Measurements from ENCODE around the gene RERE.
"Not testable (repeated sequence)": the region's sequence is repeated elsewhere in the genome, so short reads cannot be mapped to it uniquely, and the experiment has no call there.

Gene RERE

DNA sequence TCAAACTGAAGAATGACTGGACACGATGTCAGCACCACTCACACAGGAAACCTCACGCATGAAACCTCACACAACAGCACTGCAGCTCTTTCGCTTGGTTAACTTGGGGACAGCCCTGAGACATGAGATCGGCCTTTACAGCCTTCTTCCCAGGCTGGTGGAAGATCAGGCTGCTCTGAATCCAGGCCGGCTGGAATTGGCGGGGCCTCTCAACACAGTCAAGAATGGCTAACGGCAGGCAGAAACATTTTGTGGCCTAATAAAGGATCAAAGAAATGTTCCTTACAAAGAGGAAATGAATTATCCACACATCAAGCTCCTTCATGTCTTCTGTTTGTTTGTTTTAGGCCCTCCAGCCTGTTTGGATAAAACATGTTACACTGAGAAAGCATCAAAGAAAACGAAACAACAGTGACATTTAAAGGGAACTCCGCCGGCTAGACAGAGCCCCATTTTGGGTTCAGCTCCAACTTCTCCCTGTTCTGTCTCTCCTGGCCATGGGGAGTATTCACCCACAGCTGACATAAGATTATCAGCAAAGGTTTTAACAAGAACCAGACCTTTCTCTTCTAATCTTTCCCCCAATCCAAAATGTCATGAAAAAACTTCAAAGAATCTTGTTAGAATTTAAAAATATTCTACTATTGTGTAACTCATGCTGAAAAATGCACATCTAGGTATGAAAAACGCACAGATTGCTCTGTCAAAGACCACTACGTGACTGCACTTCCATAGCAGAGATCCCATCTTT lies 368.4 kb downstream of the RERE start (continued):
- TF ChIP-seq, protein P1, sequence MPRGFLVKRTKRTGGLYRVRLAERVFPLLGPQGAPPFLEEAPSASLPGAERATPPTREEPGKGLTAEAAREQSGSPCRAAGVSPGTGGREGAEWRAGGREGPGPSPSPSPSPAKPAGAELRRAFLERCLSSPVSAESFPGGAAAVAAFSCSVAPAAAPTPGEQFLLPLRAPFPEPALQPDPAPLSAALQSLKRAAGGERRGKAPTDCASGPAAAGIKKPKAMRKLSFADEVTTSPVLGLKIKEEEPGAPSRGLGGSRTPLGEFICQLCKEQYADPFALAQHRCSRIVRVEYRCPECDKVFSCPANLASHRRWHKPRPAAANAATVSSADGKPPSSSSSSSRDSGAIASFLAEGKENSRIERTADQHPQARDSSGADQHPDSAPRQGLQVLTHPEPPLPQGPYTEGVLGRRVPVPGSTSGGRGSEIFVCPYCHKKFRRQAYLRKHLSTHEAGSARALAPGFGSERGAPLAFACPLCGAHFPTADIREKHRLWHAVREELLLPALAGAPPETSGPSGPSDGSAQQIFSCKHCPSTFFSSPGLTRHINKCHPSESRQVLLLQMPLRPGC (tag by site-specific recombination; IDR thresholded peaks at IDR 0.05), result no peak
- no peak for TF ChIP-seq ZNF114 (tag by site-specific recombination; IDR thresholded peaks at IDR 0.05)
- 0 out of 2 replicates have a peak, but pooled peaks have one; percentile 29 for TF ChIP-seq TRIM28 (IDR thresholded peaks at IDR 0.05; ENCODE audit: borderline replicate concordance, low read length)
- no peak for TF ChIP-seq SP2 (tag by site-specific recombination; IDR thresholded peaks at IDR 0.05)
- no peak for TF ChIP-seq ZBTB17 (tag by site-specific recombination; IDR thresholded peaks at IDR 0.05)
- no peak for TF ChIP-seq OVOL3 (tag by site-specific recombination; IDR thresholded peaks at IDR 0.05)
- no peak for TF ChIP-seq ZNF76 (tag by site-specific recombination; IDR thresholded peaks at IDR 0.05; ENCODE audit: borderline replicate concordance, low read depth)
- no peak for TF ChIP-seq ZNF664 (tag by site-specific recombination; IDR thresholded peaks at IDR 0.05)
- no peak for TF ChIP-seq ZNF623 (tag by site-specific recombination; IDR thresholded peaks at IDR 0.05)
- no peak for TF ChIP-seq ZIC2 (tag by site-specific recombination; IDR thresholded peaks at IDR 0.05)
- TF ChIP-seq, protein P2, sequence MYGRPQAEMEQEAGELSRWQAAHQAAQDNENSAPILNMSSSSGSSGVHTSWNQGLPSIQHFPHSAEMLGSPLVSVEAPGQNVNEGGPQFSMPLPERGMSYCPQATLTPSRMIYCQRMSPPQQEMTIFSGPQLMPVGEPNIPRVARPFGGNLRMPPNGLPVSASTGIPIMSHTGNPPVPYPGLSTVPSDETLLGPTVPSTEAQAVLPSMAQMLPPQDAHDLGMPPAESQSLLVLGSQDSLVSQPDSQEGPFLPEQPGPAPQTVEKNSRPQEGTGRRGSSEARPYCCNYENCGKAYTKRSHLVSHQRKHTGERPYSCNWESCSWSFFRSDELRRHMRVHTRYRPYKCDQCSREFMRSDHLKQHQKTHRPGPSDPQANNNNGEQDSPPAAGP (tag by site-specific recombination; IDR thresholded peaks at IDR 0.05), result no peak
- TF ChIP-seq ZNF341 (tag by site-specific recombination; IDR thresholded peaks at IDR 0.05; ENCODE audit: low read depth), result peak; percentile 29; the same call in 1 of the 2 replicates
- TF ChIP-seq, protein P3, sequence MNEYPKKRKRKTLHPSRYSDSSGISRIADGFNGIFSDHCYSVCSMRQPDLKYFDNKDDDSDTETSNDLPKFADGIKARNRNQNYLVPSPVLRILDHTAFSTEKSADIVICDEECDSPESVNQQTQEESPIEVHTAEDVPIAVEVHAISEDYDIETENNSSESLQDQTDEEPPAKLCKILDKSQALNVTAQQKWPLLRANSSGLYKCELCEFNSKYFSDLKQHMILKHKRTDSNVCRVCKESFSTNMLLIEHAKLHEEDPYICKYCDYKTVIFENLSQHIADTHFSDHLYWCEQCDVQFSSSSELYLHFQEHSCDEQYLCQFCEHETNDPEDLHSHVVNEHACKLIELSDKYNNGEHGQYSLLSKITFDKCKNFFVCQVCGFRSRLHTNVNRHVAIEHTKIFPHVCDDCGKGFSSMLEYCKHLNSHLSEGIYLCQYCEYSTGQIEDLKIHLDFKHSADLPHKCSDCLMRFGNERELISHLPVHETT (tag by site-specific recombination; IDR thresholded peaks at IDR 0.05), result no peak
- no peak for TF ChIP-seq ZNF274 (IDR thresholded peaks at IDR 0.05; ENCODE audit: low read length)
- no peak for TF ChIP-seq ZNF274 (tag by site-specific recombination; IDR thresholded peaks at IDR 0.05; ENCODE audit: borderline replicate concordance)

DNA sequence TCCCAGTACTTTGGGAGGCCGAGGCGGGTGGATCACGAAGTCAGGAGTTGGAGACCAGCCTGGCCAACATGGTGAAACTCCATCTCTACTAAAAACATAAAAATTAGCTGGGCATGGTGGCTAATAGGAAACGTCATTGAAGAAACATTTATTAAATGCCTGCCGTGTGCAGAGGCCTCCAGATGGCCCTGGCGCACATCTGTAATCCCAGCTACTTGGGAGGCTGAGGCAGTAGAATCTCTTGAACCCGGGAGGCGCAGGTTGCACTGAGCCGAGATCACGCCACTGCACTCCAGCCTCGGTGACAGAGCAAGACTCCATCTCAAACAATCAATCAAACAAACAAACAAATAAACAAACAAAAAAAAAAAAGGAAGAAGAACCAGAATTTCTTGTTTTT lies 368.9 kb downstream of the RERE start:
- CTCF ChIA-PET, result interaction anchor here (0.6 to 0.8 kb wide), 2 partner anchors 9 to 401 kb away, joined by 3 read pairs; no protein-coding TSS in a partner anchor
- POLR2A ChIA-PET; H3K36me3 ChIP-seq (ENCODE audit: control insufficient read depth in 2 of 2, insufficient read depth in 1 of 2, low read length in 2 of 2): not testable (repeated sequence)

DNA sequence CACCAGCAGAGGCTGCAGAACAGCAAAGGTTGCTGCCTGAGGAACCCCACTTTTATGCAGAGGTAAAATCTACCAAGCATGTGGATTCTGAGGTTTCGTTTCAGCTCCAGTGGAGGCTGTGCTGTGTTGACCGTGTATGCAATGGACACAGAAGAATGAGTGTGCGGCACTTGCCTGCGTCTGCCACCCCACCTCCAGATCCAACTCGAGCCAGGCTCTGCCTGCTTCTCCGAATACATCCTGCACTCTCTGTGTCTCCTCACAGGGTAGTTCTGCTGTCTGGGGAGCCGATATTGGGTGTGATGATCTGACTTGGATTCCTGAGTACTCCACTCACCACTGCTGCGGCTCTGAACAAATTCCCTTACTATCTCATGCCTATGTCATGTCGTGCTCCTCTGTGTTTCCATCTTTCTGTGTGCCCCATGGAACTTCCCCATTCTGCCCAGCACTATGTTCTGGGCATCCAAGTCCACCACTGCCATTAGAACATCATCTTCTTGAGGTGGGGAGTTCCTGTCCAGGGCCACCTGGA lies 369.8 kb downstream of the RERE start:
- ChIA-PET CTCF (interaction anchor here (0.6 kb wide), 1 partner anchor 401 kb away, joined by 3 read pairs; no protein-coding TSS in a partner anchor), POLR2A (no interaction called here)
- peaks cover 0 to 9% of the 10 kb centered on the region in 2 experiments; a peak in 1 of 3 replicates for H3K36me3 ChIP-seq (ENCODE audit: control insufficient read depth in 2 of 2, insufficient read depth in 1 of 2, low read length in 2 of 2)
- H3K9me3 ChIP-seq (ENCODE audit: control insufficient read depth, insufficient read depth, low read depth, low read length), result no peaks in the 10 kb centered on the region
- no peak overlapping the region for H3K4me3 ChIP-seq (ENCODE audit: low read depth, low read length)
- H3K4me1 ChIP-seq (ENCODE audit: control insufficient read depth, insufficient read depth, low read length), result peaks cover 10% of the 10 kb centered on the region; the same call in 1 of the 2 replicates
- TF ChIP-seq ZNF202 (tag by site-specific recombination; IDR thresholded peaks at IDR 0.05; ENCODE audit: borderline replicate concordance) (no peak), ZNF670 (tag by site-specific recombination; IDR thresholded peaks at IDR 0.05; ENCODE audit: low read depth) (no peak), ZFP69B (tag by site-specific recombination; IDR thresholded peaks at IDR 0.05) (no peak), ZNF335 (tag by site-specific recombination; conservative IDR thresholded peaks at IDR 0.05) (no peak), ZBTB8A (tag by site-specific recombination; IDR thresholded peaks at IDR 0.05) (no peak)
- H3K27ac ChIP-seq (ENCODE audit: extremely low read depth, low read depth, low read length), result no peak overlapping the region

More for the DNA sequence above, 368.9 kb downstream of the RERE start:
- not testable (repeated sequence) for H3K27ac ChIP-seq (ENCODE audit: extremely low read depth, low read depth, low read length); H3K9me3 ChIP-seq (ENCODE audit: control insufficient read depth, insufficient read depth, low read depth, low read length); H3K4me3 ChIP-seq (ENCODE audit: low read depth, low read length); H3K4me1 ChIP-seq (ENCODE audit: control insufficient read depth, insufficient read depth, low read length)

DNA sequence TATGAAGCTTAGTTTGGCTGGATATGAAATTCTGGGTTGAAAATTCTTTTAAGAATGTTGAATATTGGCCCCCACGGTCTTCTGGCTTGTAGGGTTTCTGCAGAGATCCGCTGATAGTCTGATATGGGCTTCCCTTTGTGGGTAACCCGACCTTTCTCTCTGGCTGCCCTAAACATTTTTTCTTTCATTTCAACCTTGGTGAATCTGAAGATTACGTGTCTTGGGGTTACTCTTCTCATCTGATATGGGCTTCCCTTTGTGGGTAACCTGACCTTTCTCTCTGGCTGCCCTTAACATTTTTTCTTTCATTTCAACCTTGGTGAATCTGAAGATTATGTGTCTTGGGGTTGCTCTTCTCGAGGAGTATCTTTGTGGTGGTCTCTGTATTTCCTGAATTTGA lies 371.3 kb downstream of the RERE start:
- H3K36me3 ChIP-seq (ENCODE audit: control insufficient read depth in 2 of 2, insufficient read depth in 1 of 2, low read length in 2 of 2); POLR2A ChIA-PET; H3K4me3 ChIP-seq (ENCODE audit: low read depth, low read length); H3K4me1 ChIP-seq (ENCODE audit: control insufficient read depth, insufficient read depth, low read length); H3K9me3 ChIP-seq (ENCODE audit: control insufficient read depth, insufficient read depth, low read depth, low read length); H3K27ac ChIP-seq (ENCODE audit: extremely low read depth, low read depth, low read length): not testable (repeated sequence)
- CTCF ChIA-PET, result interaction anchor here (0.7 kb wide), 1 partner anchor 565 kb away, joined by 5 read pairs; no protein-coding TSS in a partner anchor

Data from HEK293 (cell line).